GM12873 (cell line): ENCODE measurements around the gene ACAP3.

Experiments used
- CTCF ChIP-seq: IDR thresholded peaks from 2 replicates; pipeline ENCODE4 v1.5.1; 2012; ENCODE audit warnings: low read depth, mild to moderate bottlenecking, moderate library complexity, low read length, control low read depth; ENCODE audit not compliant: insufficient read depth; ENCODE audit errors: missing control alignments

ACAP3 gene

GRCh38 chr1:1318777-1319645 is 11.3 kb upstream of the ACAP3 start:
- TF ChIP-seq CTCF, result no peak

- no peak for TF ChIP-seq CTCF
Measured at GRCh38 chr1:1318131-1318652, 10.5 kb upstream of the ACAP3 start.

DNA sequence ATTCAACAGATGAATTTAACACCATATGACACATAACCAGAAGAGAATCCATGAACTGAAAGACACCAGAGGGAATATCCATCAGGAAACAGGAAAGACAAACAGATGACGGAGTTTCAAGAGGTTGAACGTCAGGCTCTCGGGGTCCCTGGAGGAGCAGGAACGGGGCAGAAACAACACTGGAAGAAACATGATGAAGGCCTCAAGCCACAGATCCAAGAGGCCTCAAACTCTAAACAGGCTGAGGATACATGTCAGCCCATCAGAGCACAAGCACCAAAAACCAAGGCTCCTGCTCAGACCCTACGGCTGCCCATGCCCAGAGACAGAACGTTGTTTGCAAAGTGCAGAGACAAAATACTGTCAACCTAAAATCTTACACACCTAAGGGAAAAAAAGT is 9.7 kb upstream of the ACAP3 start:
- no peak for TF ChIP-seq CTCF

DNA sequence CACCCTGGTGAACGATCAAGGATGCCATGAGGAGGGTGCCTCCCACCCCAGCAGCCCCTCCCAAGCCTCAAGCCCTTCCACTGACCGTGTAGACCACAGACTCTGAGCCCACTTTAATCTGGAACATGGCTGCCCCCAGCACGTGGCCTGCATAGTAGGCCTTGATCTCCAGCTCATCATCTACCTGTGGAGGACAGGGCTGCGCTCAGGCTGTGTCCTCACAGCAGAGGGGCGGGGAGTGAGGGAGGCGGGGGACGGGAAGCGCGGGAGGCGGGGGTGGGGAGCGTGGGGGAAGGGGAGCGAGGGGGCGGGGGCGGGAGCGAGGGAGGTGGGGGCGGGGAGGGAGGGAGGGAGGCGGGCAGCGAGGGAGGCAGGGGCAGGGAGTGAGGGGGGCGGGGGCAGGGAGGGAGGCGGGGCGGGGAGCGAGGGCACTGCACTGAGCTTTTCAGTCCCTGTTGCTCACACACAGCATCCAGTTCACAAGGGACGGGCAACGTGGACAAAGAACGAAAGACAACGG is 7.8 kb upstream of the ACAP3 start:
- no peak for TF ChIP-seq CTCF

DNA sequence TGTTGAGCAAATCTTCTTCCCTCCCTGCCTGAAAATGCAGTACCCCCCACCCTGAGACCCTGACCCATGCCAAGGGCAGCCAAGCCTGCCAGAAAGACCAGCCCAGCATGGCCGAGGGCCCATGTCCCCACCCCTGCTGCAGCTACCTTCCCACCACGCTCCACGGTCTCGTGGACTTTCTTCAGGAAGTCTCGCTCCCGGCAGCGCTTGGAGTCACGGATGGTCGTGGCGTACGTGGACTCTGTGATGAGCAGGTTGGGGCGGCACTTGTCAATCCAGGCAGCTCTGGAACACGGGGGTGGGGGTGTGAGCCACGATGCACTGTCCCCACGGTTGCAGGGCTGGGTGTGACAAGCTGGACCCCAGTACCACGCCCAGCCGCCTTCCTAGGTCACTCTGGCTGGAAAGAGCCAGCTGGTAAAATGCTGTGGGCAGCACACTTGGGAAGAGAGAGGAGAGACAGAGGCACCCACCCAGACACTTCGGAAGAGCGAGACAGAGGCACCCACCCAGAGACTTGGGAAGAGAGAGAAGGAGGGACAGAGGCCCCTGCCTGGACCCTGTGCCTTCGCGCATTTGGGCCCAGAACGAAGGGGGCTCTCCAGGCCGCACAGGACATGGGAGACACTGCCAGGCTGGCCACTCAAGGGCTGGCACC is 7.1 kb upstream of the ACAP3 start:
- TF ChIP-seq CTCF, result no peak

DNA sequence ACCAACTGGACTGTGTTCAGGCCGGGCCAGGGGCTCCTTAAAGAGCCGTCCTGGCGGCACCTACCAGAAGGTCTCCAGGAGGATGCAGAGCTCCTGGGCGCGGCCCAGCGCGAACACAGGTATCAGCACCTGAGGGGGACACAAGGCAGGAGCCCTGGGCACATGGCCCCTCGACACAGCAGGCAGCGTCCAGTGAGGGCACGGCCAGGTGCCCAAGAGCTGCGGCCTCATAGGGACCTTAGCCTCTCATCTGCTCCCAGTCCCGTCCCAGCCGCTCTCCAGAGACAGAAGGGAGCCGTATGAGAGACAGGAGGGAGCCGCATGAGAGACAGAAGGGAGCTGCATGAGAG is 6.5 kb upstream of the ACAP3 start:
- no peak for TF ChIP-seq CTCF
